GM12891 (cell line): Measurements from ENCODE around the gene STK38L.

Experiments used
- DNase-seq: peaks from one replicate; pipeline ENCODE4 v3.0.0; 2011; ENCODE audit warnings: low spot score; ENCODE audit not compliant: insufficient read length
- FAIRE-seq: peaks from 2 replicates; lab custom pipeline; 2011; peaks lifted over from hg19 to GRCh38; lab: Jason Lieb, UNC
- PAX5 ChIP-seq: IDR thresholded peaks from 2 replicates; pipeline ENCODE4 v1.6.1; 2011; ENCODE audit warnings: low read length, moderate library complexity, mild to moderate bottlenecking; ENCODE audit not compliant: insufficient read depth, severe bottlenecking
- POLR2A ChIP-seq: IDR thresholded peaks from 2 replicates; pipeline ENCODE4 v1.6.1; 2011; ENCODE audit warnings: low read depth, low read length, control low read depth
- POLR2AphosphoS5 ChIP-seq: IDR thresholded peaks from 2 replicates; pipeline ENCODE4 v1.6.1; 2011; ENCODE audit warnings: low read depth, low read length, control low read depth
- POU2F2 ChIP-seq: IDR thresholded peaks from 2 replicates; pipeline ENCODE4 v1.6.1; 2011; ENCODE audit warnings: low read depth, mild to moderate bottlenecking, control low read depth, low read length, moderate library complexity
- SPI1 ChIP-seq: IDR thresholded peaks from 2 replicates; pipeline ENCODE4 v1.6.1; 2011; ENCODE audit warnings: low read depth, low read length, control low read depth
- TAF1 ChIP-seq: IDR thresholded peaks from 2 replicates; pipeline ENCODE4 v1.6.1; 2011; ENCODE audit warnings: low read depth, low read length, control low read depth

Gene STK38L

DNA sequence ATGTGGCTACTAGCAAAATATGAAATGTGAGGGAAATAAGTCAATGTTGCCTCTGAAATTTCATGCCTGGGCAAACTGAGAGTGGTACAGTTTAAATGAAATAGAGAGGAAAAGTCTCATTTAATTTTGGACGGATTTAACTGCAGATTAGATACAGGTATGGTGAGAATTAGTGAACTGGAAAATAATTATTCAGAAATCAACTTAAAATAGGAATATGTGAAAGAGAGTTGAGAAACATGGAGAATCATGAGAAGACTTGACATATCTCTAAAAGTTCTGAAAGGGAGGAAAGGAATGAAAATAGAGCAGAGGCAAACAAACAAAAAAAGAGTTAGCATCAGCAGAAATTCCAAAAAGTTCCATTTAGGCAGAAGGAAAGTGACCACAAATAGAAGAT, 55.0 kb downstream of the STK38L start:
- DNase-seq (no peak), FAIRE-seq (no peak)
- TF ChIP-seq POLR2AphosphoS5 (no peak), TAF1 (no peak), SPI1 (no peak), POU2F2 (no peak), POLR2A (no peak), PAX5 (no peak)

DNA sequence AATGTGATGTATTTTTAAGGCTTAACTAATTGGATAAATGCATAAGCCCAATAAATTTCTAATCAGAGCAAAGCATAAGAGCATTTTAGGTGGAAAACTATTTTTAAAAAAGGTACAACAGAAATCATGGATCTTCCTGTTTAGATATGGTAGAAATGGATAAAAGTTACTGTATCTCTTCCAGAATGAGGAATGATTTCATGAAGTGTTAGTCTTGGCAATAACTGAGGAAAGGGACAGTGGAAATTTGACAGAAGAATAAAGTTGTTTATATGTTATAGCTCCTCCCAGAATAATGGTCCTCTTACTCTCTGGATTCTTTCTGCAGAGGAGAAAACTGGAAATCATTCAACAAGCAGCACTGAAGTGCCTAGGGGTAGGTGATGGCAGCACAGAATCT, 56.1 kb downstream of the STK38L start:
- FAIRE-seq: no peak
- no peak for TF ChIP-seq SPI1
- TF ChIP-seq POLR2A: 0 out of 2 replicates have a peak, but pooled peaks have one; percentile 21
- no peak for DNase-seq

DNA sequence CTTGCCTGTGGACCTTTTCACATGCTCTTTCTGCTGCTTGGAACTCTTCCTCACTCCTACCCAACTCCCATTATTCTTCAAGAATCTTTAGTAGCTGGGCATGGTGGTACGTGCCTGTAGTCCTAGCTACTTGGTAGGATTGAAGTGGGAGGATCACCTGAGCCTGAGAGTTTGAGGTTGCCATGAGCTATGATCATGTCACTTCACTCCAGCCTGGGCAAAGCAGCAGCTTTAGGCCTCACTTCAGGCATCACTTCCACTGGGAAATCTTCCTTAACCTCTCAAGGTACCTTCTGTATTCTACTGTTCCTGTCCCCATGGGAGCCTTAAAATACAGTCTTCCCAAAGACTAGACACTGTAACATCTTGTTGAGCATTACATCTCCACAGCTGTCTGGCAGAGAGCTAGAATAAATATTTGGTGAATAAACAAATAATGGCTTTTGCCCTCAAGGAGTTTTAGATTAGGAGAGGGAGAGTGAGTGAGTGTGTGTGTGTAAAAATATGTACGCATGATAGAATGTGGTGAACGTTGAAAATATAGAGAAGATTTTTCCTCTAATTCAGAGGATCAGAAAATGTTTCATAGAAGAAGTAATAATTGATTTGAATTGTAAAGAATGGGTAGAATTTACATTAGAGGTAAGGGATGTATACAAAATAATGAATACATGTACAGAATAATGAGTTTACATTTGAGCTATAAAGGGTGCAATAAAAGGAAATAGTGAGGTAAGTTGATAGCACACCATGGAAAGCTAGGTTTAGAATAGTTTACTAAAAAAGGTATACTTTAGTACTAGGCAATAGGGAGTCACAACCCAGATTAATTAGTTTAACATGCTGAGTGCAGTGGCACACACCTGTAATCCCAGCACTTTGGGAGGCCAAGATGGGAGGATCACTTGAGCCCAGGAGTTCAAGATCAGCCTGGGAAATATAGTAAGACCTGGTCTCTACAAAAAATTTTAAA, 59.3 kb downstream of the STK38L start:
- DNase-seq: no peak
- TF ChIP-seq POU2F2 (no peak), PAX5 (no peak), SPI1 (no peak), POLR2AphosphoS5 (no peak), POLR2A (no peak), TAF1 (no peak)
- FAIRE-seq: peak; percentile 70

DNA sequence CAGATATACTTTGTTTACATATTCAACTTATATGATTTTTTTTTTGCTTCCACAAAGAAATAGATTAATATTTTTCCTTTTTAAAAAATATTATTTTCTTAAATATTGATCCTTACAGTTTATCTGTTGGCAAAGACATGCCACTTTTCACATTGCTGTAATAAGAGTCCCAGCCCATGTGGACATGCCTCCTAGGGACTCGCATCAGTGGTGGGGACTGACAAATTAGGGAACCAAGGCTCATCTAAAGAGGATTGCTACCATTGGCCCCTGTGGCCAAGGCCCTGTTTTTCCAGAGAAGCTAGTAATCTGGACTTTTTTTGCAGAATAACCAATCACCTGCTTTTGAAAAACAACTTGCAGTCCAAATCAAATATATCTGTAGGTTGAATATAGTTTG, 60.8 kb downstream of the STK38L start:
- FAIRE-seq: peak; percentile 48
- TF ChIP-seq SPI1: no peak
- no peak for TF ChIP-seq POLR2A
- TF ChIP-seq POLR2AphosphoS5: no peak
- TF ChIP-seq TAF1: no peak
- no peak for TF ChIP-seq PAX5
- TF ChIP-seq POU2F2: no peak
- no peak for DNase-seq

DNA sequence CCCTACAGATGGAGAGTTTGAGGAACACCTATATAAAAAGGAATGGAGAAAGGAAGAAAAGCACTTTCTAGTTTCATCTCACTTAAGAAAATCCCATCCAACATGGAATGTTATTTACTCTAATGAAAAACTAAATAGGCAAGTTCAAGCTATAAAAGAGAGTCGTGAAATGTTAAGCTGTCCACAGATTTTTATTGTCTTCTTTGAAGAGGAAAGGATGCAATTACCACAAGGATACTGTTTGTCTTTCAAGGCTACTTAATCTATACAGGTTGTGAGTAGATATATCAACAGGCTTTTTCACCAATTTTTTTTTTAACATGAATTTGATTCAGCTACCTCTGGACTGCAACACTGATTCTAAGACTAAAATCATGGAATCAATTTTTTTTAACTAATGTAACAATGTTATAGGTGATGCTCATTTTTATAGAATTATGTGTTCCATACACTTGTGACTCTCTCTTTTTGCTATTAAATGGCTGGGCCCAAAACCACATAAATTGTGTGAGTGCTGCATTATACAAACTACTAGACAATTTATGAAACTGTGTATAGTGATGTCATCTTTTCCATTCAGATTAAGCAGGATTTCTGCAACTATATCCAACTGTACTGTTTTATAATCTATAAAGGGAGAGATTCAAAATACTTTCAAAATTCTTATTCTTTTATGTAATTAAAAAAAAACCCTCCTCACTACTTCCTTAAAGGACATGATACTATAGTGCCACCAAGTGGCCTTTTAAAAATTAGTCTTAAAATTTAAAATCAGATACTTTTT, 61.8 kb downstream of the STK38L start:
- DNase-seq (no peak), FAIRE-seq (no peak)
- TF ChIP-seq POU2F2 (no peak), POLR2A (no peak), TAF1 (no peak), SPI1 (no peak), PAX5 (no peak), POLR2AphosphoS5 (no peak)

DNA sequence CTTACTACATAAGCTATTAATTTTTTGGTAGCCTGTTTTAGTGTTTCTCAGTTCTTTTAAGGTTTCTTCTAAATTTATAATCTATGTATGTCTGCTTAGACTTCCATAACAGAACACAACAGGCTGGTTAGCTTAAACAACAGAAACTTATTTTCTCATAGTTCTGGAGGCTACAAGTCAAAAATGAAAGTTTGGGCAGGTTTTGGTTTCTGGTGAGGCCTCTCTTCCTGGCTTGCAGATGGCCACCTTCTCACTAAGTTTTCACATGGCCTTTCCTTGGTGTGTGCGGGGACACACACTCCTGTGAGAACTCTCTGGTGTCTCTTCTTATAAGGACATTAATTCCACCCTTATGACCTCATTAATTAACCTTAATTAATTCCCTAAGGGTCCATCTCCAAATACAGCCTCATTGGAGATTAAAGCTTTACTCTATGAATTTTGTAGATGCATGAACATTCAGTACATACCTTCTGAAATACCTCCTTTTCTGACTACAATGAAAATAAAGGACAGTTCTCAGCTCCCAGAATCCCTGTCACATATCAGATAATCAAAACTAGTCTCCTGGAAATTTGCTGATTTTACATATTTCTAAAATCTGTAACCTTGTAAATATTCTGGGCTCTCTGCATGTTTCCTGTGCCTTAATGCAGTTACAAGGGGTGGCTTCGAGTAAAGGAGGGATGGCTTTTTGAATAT, 65.4 kb downstream of the STK38L start:
- DNase-seq (no peak), FAIRE-seq (peak; percentile 54)
- no peak for TF ChIP-seq SPI1
- no peak for TF ChIP-seq POLR2AphosphoS5
- TF ChIP-seq POU2F2: no peak
- TF ChIP-seq POLR2A: no peak

DNA sequence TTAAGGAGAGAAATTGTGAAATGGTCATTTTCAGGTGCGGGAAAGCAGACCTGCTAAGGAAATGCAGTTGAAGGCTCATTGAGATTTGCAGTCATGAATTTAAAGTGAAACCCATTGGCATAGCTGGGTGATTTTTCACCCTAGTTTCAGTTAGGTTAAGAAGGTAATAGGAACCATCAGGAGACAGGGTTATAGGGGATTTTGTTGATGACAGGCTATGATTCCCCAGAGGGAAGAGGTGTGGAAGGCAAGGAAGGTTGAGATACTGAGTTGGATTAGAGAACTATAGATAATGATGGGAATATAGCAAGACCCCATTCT, 65.9 kb downstream of the STK38L start:
- FAIRE-seq (peak; percentile 78), DNase-seq (no peak)
- TF ChIP-seq PAX5 (no peak), TAF1 (no peak), POLR2AphosphoS5 (no peak), POU2F2 (no peak), SPI1 (no peak), POLR2A (no peak)

DNA sequence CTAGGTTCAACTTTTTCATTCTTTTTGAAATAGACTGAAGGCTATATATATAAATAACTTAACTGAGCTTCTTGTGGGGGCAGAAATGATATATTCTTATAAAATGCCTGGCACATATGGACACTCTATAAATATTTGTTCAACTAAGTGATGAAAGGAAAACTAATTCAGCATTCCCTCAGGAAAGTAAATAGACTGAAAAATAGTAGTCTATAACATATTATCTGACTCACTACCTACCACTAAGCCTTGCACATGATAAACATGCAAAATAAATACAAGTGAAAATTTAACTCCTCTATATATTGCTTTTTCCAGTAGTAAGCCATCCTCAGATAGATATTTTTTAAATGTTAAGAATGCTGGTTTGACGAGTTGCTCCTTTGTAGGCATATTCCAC, 72.9 kb downstream of the STK38L start:
- no peak for FAIRE-seq
- no peak for TF ChIP-seq POLR2AphosphoS5
- TF ChIP-seq SPI1: no peak
- TF ChIP-seq POLR2A: no peak
- no peak for TF ChIP-seq PAX5

DNA sequence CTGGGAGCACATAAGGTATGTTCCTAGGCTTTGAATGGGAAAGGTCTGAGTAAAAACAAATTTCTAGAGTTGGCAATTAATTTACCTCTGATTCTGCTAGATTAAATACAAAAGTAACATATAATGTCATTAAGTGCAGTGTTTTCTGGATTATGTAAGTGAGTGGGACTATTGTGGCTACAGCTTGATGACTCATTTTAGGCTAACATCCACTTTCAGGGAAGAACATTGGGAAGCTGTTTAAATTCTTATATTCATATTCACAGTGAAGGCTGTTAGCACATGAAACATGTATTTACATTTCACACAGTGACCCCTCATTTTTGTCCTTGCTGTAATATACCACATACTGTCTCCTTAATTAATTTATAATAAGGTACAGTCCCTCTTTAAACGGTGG, 75.3 kb downstream of the STK38L start:
- no peak for DNase-seq
- TF ChIP-seq POU2F2 (no peak), POLR2AphosphoS5 (no peak), POLR2A (no peak), TAF1 (no peak), SPI1 (no peak), PAX5 (no peak)
- FAIRE-seq: no peak

More for the DNA sequence above, 72.9 kb downstream of the STK38L start:
- no peak for DNase-seq
